Mesenteric fat pad (tissue), 1 donor: ENCODE data around the gene PSG2. TPM values are rescaled to one million over a fixed set of nuclear protein-coding genes. Genes with fewer than 3 reads are reported as not detected.
"Not testable (repeated sequence)": the region's sequence is repeated elsewhere in the genome, so short reads cannot be mapped to it uniquely, and the experiment has no call there.

Source experiments
- DNase-seq: peaks from one replicate; pipeline ENCODE4 v3.0.0-alpha.2; 2020; ENCODE audit warnings: low spot score
- total RNA-seq: library from RNA; stranded (reverse); fragmentation: NEBNext Ultra II Directional; extraction: Animal tissue kit (Norgen Biotek cat#: 25700); gene quantifications from one replicate; pipeline ENCODE4 v1.2.1, GENCODE V29; 2021
- donor health status: DM: yes; HTN: yes; CAD: no.

The PSG2 gene
- total RNA-seq, 1 donor from 2014 or later: not detected

GRCh38 chr19:43078311-43078710, 4.2 kb downstream of the PSG2 start:
- no peak for DNase-seq

GRCh38 chr19:43077881-43078280, 4.6 kb downstream of the PSG2 start:
- not testable (repeated sequence) for DNase-seq

- not testable (repeated sequence) for DNase-seq
These were observed 20.1 kb downstream of the PSG2 start for GRCh38 chr19:43062418-43062817.

GRCh38 chr19:43061326-43061725, 21.2 kb downstream of the PSG2 start:
- not testable (repeated sequence) for DNase-seq

GRCh38 chr19:43060254-43060653, 22.2 kb downstream of the PSG2 start:
- DNase-seq: not testable (repeated sequence)

GRCh38 chr19:43059482-43059881, 23.0 kb downstream of the PSG2 start:
- not testable (repeated sequence) for DNase-seq

- not testable (repeated sequence) for DNase-seq
These were observed 24.1 kb downstream of the PSG2 start for GRCh38 chr19:43058440-43058839.

- not testable (repeated sequence) for DNase-seq
These were observed 34.5 kb downstream of the PSG2 start for GRCh38 chr19:43047966-43048365.

GRCh38 chr19:43046578-43046977, 35.9 kb downstream of the PSG2 start:
- DNase-seq: not testable (repeated sequence)

GRCh38 chr19:43043492-43044180, 38.9 kb downstream of the PSG2 start:
- not testable (repeated sequence) for DNase-seq

GRCh38 chr19:43031645-43032044, 50.9 kb downstream of the PSG2 start:
- DNase-seq: not testable (repeated sequence)

- no peak for DNase-seq
These were observed 53.6 kb downstream of the PSG2 start for GRCh38 chr19:43028866-43029265.

GRCh38 chr19:43027985-43028384, 54.5 kb downstream of the PSG2 start:
- not testable (repeated sequence) for DNase-seq

- DNase-seq: not testable (repeated sequence)
These were observed 55.4 kb downstream of the PSG2 start for GRCh38 chr19:43027061-43027460.

GRCh38 chr19:43026369-43026768, 56.1 kb downstream of the PSG2 start, which contains the start of gene PSG11:
Gene PSG11, minus strand, starts transcription at chr19:43026469. Its CDS starts 97 bp downstream, at chr19:43026372.
- DNase-seq: not testable (repeated sequence)

- not testable (repeated sequence) for DNase-seq
These were observed 60.4 kb downstream of the PSG2 start for GRCh38 chr19:43022098-43022497.

GRCh38 chr19:43021629-43022028, 60.9 kb downstream of the PSG2 start:
- not testable (repeated sequence) for DNase-seq

- not testable (repeated sequence) for DNase-seq
These were observed 62.9 kb downstream of the PSG2 start for GRCh38 chr19:43019588-43019987.

Other genes starting within 250 kb of the PSG2 start
- not detected for gene PSG1, start 203.0 kb downstream of the PSG2 start, total RNA-seq
- not detected for gene PSG6, start 164.8 kb downstream of the PSG2 start, total RNA-seq
- gene PSG7, start 145.5 kb downstream of the PSG2 start, total RNA-seq: not detected
- gene PSG11, start 56.2 kb downstream of the PSG2 start, total RNA-seq: not detected
- not detected for gene PSG5, start 103.8 kb upstream of the PSG2 start, total RNA-seq
- not detected for gene PSG4, start 122.9 kb upstream of the PSG2 start, total RNA-seq
- gene PSG9, start 186.8 kb upstream of the PSG2 start, total RNA-seq: not detected